GM10266 (cell line): ENCODE results near the gene ADA.

Experiments used
- DNase-seq: peaks from one replicate; pipeline ENCODE4 v3.0.0; 2012; ENCODE audit errors: extremely low spot score
- CTCF ChIP-seq: IDR thresholded peaks from 2 replicates; pipeline ENCODE4 v1.5.1; 2012; ENCODE audit warnings: mild to moderate bottlenecking, low read depth; ENCODE audit not compliant: control insufficient read depth, insufficient read depth; ENCODE audit errors: missing control alignments

ADA gene

DNA sequence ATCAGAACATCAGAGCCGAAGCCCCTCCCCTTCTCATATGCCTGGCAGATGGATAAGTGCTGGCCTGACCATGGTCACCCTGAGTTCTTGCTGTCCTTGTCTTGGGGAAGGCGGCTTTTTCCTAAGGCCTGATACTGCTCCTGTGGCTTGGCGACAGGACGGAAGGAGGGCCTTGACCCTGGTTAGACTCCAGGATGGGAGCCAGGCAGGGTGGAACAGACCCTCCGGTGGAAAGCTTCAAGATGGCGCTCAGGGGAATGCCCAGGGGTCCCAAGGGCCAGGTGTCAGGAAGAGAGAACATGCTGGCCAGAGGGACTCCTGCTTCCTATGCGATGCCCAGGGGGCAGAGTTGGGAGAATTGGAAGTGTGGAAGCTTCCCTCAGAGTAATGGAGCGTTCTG, 29.6 kb downstream of the ADA start:
- TF ChIP-seq CTCF: no peak
- no peak for DNase-seq

DNA sequence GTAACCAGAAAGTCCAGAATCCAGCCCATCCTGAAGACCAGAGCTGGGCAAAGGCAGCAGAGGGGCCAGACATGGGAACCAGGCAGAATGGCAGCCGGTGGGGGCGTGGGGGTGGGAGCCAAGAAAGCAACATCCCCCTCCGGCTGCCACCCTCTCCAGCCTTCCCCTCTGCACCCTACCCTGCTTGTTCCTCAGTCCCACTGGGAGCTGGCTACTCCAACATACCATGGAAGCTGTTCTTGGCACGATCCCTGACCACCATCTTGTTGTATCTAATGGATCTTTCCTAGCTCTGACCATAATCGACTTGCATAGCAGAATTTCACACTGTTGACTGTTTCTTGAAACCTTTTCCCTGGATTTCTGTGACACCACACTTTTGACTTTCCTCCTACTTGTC, 30.2 kb downstream of the ADA start:
- TF ChIP-seq CTCF: no peak
- DNase-seq: no peak

- no peak for TF ChIP-seq CTCF
- DNase-seq: no peak
These were observed 31.5 kb downstream of the ADA start for GRCh38 chr20:44620030-44620429.

GRCh38 chr20:44619294-44619693, 32.2 kb downstream of the ADA start:
- no peak for TF ChIP-seq CTCF
- DNase-seq: no peak

DNA sequence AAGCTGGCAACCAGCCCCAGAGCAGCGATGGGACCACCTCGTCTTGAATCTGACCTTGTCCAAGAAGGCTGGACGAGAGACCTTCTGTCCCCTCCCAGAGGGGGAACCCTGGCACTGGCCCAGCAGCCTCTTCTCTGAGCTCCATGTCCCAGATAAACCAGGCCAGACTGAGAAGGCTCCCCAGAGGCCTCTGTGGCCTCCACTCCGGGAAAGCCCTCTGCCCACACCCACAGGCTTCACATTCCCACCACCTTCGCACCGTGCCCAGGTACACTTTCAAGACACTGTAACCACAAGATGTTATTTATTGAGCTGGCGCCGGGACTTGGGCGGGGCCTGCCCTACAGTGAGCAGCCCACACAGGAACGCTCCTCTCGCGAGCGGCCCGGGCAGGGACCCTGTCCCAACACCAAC, 33.2 kb downstream of the ADA start:
- DNase-seq: no peak
- TF ChIP-seq CTCF: no peak

GRCh38 chr20:44616604-44616964, 34.9 kb downstream of the ADA start:
- TF ChIP-seq CTCF: no peak
- DNase-seq: no peak

GRCh38 chr20:44615876-44616603, 35.5 kb downstream of the ADA start:
- TF ChIP-seq CTCF: no peak
- no peak for DNase-seq
